Nephron (organoid): ENCODE measurements around the gene SART1.

Source experiments
- H3K27ac Mint-ChIP-seq, 3 experiments: 2 replicates each; pipeline ENCODE4 v1.8.0; 2020; ENCODE audit warnings: mixed read lengths in 3 of 3, mild to moderate bottlenecking in 2 of 3, moderate library complexity in 1 of 3
- H3K27me3 Mint-ChIP-seq: 2 replicates; pipeline ENCODE4 v1.8.0; 2021; ENCODE audit warnings: low read depth, mild to moderate bottlenecking, moderate library complexity, mixed read lengths
- H3K36me3 Mint-ChIP-seq: 2 replicates; pipeline ENCODE4 v1.8.0; 2020; ENCODE audit warnings: low read depth, mixed read lengths
- H3K4me1 Mint-ChIP-seq: 2 replicates; pipeline ENCODE4 v1.8.0; 2020; ENCODE audit warnings: mixed read lengths
- H3K4me3 Mint-ChIP-seq, 3 experiments: 2 replicates each; pipeline ENCODE4 v1.8.0; 2020; ENCODE audit warnings: mild to moderate bottlenecking in 3 of 3, mixed read lengths in 3 of 3, moderate library complexity in 2 of 3
- H3K9me3 Mint-ChIP-seq: 2 replicates; pipeline ENCODE4 v1.8.0; 2020; ENCODE audit warnings: mixed read lengths
- CTCF ChIP-seq, 3 experiments: fragments of 200-600 bp; sonication (generic); IDR thresholded peaks; one replicate each; pipeline ENCODE4 v1.5.0; 2021; ENCODE audit warnings: antibody characterized with exemption in 3 of 3; ENCODE audit not compliant: unreplicated experiment in 3 of 3

Gene SART1

GRCh38 chr11:65928667-65929066 is 32.9 kb upstream of the SART1 start:
- H3K9me3 Mint-ChIP-seq = no peaks in the 10 kb centered on the region
- H3K4me1 Mint-ChIP-seq = no peaks in the 10 kb centered on the region
- no peak overlapping the region for H3K27ac Mint-ChIP-seq
- no peak overlapping the region for H3K4me3 Mint-ChIP-seq
- no peaks in the 10 kb centered on the region for H3K27me3 Mint-ChIP-seq
- TF ChIP-seq CTCF (IDR thresholded peaks at IDR 0.05; ENCODE audit: unreplicated experiment in 3 of 3) = no peak
- no peaks in the 10 kb centered on the region for H3K36me3 Mint-ChIP-seq

GRCh38 chr11:65931773-65932557 is 29.6 kb upstream of the SART1 start:
- no peaks in the 10 kb centered on the region for H3K36me3 Mint-ChIP-seq
- no peak for TF ChIP-seq CTCF (IDR thresholded peaks at IDR 0.05; ENCODE audit: unreplicated experiment in 3 of 3)
- H3K4me1 Mint-ChIP-seq = peaks cover 6% of the 10 kb centered on the region
- H3K9me3 Mint-ChIP-seq = no peaks in the 10 kb centered on the region
- no peak overlapping the region for H3K4me3 Mint-ChIP-seq
- H3K27me3 Mint-ChIP-seq = no peaks in the 10 kb centered on the region
- no peak overlapping the region for H3K27ac Mint-ChIP-seq

- TF ChIP-seq CTCF (IDR thresholded peaks at IDR 0.05; ENCODE audit: unreplicated experiment in 3 of 3) = no peak
- H3K36me3 Mint-ChIP-seq = no peaks in the 10 kb centered on the region
- no peak overlapping the region for H3K27ac Mint-ChIP-seq
- no peak overlapping the region for H3K4me3 Mint-ChIP-seq
- peaks cover 5% of the 10 kb centered on the region for H3K27me3 Mint-ChIP-seq
- peaks cover 6% of the 10 kb centered on the region for H3K4me1 Mint-ChIP-seq
- no peaks in the 10 kb centered on the region for H3K9me3 Mint-ChIP-seq
These were observed 29.0 kb upstream of the SART1 start for GRCh38 chr11:65932558-65932919.

GRCh38 chr11:65934014-65934413 is 27.5 kb upstream of the SART1 start:
- H3K9me3 Mint-ChIP-seq = no peaks in the 10 kb centered on the region
- no peak for TF ChIP-seq CTCF (IDR thresholded peaks at IDR 0.05; ENCODE audit: unreplicated experiment in 3 of 3)
- peak overlapping the region; percentile 52 to 79 (median 59) for H3K27ac Mint-ChIP-seq
- no peaks in the 10 kb centered on the region for H3K36me3 Mint-ChIP-seq
- H3K27me3 Mint-ChIP-seq = peaks cover 9% of the 10 kb centered on the region
- H3K4me3 Mint-ChIP-seq = no peak overlapping the region
- peaks cover 6% of the 10 kb centered on the region for H3K4me1 Mint-ChIP-seq

- Mint-ChIP-seq H3K9me3 (no peaks in the 10 kb centered on the region), H3K27ac (peak overlapping the region in 1 of 3 experiments; percentile 20), H3K27me3 (peaks cover 18% of the 10 kb centered on the region), H3K36me3 (no peaks in the 10 kb centered on the region), H3K4me3 (no peak overlapping the region), H3K4me1 (peaks cover 12% of the 10 kb centered on the region)
- TF ChIP-seq CTCF (IDR thresholded peaks at IDR 0.05; ENCODE audit: unreplicated experiment in 3 of 3) = no peak
These were observed 23.8 kb upstream of the SART1 start for GRCh38 chr11:65937766-65938165.

GRCh38 chr11:65941720-65942310 is 19.7 kb upstream of the SART1 start:
- no peak overlapping the region for H3K4me3 Mint-ChIP-seq
- H3K4me1 Mint-ChIP-seq = peaks cover 6% of the 10 kb centered on the region
- H3K9me3 Mint-ChIP-seq = no peaks in the 10 kb centered on the region
- H3K27me3 Mint-ChIP-seq = peaks cover 18% of the 10 kb centered on the region
- H3K27ac Mint-ChIP-seq = no peak overlapping the region
- no peaks in the 10 kb centered on the region for H3K36me3 Mint-ChIP-seq
- TF ChIP-seq CTCF (IDR thresholded peaks at IDR 0.05; ENCODE audit: unreplicated experiment in 3 of 3) = no peak
